Sigmoid colon (tissue), 3 donors: Measurements from ENCODE around the gene CRABP2.

ENCODE experiments used
- POLR2A ChIP-seq, 2 donors: fragments of 450-650 bp; IDR thresholded peaks; one replicate each; pipeline ENCODE4 v1.6.1; 2016; ENCODE audit warnings: antibody characterized with exemption in 2 of 2, mild to moderate bottlenecking in 2 of 2, moderate library complexity in 2 of 2
- TF ChIP-seq, protein P1 (sequence below), 4 experiments: fragments of 450-650 bp in 3 of 4; fragments of 200-600 bp in 1 of 4; IDR thresholded peaks; one replicate each; pipeline ENCODE4 v1.5.1; 2016 to 2019; ENCODE audit warnings: antibody characterized with exemption in 4 of 4, mild to moderate bottlenecking in 3 of 4, moderate library complexity in 2 of 4

DNA sequence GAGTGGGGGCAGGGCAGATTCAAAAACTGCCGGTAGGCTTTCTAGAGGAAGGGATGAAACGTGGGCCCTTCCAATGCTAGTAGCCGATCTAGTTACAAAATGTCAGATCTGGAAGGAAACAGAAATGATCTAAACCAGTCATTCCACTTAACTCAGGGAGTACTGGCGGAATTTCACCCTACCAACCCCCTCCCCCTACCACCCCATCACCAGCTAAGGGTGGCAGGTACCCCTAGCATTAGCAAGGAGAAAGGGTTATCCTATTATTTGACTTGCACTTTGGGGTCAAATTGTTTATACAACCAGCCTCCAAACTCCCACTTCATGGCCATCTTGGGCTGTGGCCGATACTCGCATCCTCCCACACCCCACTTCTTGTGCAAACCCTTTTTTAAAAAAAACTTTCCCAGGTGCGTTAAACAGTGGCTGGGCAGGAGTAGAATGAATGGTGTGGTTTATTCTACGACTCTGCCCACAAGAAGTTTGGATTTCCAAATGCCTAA lies 36.1 kb upstream of the CRABP2 start:
- TF ChIP-seq, protein P1, sequence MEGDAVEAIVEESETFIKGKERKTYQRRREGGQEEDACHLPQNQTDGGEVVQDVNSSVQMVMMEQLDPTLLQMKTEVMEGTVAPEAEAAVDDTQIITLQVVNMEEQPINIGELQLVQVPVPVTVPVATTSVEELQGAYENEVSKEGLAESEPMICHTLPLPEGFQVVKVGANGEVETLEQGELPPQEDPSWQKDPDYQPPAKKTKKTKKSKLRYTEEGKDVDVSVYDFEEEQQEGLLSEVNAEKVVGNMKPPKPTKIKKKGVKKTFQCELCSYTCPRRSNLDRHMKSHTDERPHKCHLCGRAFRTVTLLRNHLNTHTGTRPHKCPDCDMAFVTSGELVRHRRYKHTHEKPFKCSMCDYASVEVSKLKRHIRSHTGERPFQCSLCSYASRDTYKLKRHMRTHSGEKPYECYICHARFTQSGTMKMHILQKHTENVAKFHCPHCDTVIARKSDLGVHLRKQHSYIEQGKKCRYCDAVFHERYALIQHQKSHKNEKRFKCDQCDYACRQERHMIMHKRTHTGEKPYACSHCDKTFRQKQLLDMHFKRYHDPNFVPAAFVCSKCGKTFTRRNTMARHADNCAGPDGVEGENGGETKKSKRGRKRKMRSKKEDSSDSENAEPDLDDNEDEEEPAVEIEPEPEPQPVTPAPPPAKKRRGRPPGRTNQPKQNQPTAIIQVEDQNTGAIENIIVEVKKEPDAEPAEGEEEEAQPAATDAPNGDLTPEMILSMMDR (IDR thresholded peaks at IDR 0.05) = no peak
- no peak for TF ChIP-seq POLR2A (IDR thresholded peaks at IDR 0.05)
